Inferior parietal cortex (tissue), 1 donor: ENCODE results near the gene SYT9.

ENCODE experiments used
- DNase-seq: peaks from one replicate; pipeline ENCODE4 v3.0.0-alpha.2; 2016; ENCODE audit errors: extremely low spot score

Gene SYT9

DNA sequence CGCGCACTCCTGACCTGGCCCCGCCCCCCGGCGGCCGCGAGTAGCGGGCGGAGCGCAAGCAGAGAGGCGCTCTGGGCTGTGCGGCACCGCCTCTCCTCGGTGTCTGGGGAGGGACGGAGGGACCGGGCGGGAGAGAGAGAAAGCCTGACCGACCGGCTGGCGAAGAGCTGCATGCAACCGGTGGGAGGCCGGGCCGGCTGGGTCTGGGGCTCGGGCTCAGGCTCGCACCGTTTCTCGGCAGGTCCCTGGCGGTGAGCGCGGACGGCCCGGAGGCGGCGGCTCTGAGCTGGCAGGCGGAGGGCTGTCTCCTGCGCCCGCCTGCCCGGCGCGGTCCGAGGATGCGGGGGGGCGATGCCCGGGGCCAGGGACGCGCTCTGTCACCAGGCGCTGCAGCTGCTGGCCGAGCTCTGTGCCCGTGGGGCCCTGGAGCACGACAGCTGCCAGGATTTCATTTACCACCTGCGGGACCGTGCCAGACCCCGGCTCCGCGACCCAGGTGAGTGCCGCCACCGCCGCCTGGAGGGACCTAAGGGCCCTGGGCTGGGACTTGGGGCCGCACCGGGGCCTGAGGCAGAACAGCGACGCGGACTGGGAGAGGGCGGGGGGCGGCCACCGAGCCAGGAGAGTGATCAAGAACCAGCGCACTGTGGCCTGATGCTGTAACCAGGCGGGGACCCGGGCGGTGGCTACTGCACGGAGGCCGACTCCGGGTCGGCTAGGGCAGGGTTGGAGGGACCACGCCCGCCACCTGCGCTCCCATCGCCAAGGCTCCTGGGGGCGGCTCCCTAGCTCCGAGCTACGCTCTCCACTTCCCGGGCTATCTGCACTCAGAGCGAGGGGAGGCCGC lies at the start of gene SYT9:
SYT9 (plus strand) TSS at position 69 of the 847 bp plus-strand sequence; CDS start at position 352, 283 bp downstream.
- peak; percentile 59 for DNase-seq

DNA sequence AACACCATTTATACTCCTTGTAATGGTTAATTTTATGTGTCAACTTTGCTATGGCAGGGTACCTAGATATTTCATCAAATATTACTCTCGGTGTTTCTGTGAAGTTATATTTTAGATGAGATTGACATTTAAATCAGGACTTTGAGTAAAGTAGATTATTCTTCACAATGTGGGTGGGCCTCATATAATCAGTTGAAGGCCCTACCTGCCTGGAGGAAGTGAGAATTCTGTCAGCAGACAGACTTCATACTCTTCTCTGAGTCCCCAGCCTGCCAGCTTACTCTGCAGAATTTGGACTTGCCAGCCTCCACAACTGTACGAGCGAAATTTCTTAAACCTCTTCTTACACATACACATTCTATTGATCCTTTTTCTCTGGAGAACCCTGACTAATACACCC lies 49.3 kb upstream of the SYT9 start:
- no peak for DNase-seq

DNA sequence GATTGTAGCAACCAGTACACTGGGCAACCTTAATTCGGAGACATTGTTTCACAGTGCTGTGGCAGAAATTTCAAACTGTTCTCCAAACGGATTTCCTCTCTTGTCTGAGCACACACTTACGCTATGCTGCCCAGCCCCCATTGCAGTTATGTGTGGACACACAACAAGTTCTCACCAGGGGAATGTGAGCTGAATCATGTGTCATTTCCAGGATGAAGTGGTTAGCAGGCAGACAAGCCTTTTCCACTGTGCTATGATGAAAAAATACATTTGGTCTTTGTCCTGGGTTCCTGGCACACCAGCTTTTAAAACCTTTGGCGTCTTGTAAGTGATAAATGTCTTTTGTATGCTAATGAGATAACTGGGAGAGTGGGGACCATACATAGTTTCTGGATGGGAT lies 46.9 kb upstream of the SYT9 start:
- DNase-seq, result no peak

GRCh38 chr11:7208391-7208790 lies 43.3 kb upstream of the SYT9 start:
- DNase-seq, result no peak

GRCh38 chr11:7219491-7219890 lies 32.2 kb upstream of the SYT9 start:
- DNase-seq, result no peak

DNA sequence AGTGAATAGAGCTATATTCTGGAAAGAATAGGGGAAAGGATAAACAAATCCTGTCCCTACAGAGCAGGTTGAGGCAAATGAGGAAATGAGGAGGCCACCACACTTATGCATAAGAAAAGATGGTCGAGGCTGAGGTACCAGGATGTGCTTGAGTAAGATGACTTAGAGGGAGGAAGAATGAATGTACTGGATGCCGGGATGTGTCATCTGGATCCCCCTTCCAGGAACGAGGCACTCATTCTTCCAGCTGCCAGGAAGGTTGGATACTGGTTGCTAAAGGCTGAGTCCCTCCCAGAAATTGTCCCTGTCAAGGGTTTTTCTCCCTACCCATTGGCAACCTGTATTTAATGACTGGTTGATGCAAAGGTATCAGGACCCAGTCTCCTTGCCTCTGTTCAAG lies 31.1 kb upstream of the SYT9 start:
- no peak for DNase-seq

DNA sequence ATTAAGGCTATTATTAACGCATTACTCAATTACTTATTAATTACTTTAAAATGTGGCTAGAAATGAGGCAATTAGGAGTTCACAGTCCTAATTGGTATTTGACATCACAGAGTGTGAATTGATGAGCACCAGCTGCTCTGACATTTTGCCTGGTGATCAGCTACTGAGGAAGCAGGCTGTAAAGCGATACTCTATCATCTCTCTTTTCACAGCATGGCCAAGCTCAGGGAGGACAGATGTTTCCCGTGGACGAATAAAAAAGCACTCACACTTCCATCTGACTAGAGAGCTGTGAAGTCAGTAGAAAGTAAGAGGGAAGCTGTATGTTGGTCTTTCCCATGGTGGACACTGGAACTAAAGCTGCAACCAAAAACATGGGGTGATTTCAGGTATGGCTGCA lies 29.1 kb upstream of the SYT9 start:
- no peak for DNase-seq

DNA sequence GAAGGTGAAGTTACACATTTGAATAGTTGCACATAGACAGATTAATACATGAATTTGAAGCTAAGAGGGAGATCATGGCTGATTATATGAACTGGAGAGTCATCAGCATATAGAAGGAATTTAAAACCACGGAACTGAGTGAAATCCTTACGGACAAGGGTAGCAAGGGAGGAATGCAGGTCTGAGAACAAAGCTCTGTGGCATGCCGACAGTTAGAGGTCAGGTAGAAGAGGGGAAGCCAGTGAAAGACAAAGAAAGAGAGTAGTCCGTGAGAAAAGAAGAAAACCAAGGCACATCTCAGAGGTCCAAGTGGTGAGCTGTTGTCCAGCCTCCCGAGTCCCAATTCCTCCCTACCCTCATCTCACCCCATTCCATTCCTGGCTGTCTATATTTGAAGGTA lies 11.8 kb upstream of the SYT9 start:
- no peak for DNase-seq

- DNase-seq, result no peak
Measured at GRCh38 chr11:7245341-7245740, 6.4 kb upstream of the SYT9 start.

DNA sequence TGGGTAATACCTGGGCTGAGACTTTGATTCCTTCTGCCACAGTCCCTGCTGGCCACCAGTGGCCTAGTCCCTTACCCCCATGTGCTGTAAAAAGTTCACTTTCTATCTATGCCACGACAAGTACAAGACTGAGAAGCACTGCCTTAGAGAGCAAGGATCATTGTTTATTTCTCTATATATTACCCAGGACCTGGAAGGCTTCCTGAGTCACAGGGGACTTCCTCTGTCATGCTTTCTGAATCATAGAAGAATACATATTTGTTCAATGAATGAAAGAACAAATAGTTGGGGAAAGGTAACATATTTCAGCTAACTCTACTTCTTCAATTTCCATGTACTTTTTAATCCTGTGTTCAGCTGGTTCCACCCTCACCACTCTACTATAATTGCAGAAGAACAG lies 5.5 kb upstream of the SYT9 start:
- DNase-seq, result no peak

- DNase-seq, result no peak
Measured at GRCh38 chr11:7250166-7250565, 1.5 kb upstream of the SYT9 start.

- DNase-seq, result no peak
Measured at GRCh38 chr11:7251487-7251835, 243 bp upstream of the SYT9 start.

DNA sequence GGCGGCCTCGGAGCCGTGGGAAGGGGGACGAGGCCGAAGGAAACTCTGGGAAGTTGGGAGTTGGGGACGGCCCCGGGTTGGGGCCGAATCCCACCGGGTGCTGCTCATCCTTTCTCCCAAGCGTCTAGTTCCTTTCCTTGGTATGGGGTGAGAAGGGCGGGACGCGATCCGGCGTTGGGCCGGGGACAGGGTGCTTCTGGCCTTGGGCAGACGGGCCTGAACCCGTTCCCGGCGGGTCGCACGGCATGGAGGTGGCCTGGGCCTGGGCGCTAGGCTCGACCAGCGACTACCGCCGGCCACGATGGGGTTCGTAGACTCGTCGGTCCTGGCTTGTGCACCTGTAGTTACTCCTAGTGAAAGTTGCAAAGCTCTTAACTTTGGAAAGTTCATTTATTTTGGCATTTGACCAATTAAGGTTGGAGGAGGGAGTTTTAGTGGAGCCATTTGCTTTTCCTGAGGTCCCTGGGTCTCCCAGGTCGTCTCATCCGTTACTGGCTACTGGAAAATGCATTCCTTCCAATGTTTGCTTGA lies 1.0 kb downstream of the SYT9 start:
- no peak for DNase-seq

DNA sequence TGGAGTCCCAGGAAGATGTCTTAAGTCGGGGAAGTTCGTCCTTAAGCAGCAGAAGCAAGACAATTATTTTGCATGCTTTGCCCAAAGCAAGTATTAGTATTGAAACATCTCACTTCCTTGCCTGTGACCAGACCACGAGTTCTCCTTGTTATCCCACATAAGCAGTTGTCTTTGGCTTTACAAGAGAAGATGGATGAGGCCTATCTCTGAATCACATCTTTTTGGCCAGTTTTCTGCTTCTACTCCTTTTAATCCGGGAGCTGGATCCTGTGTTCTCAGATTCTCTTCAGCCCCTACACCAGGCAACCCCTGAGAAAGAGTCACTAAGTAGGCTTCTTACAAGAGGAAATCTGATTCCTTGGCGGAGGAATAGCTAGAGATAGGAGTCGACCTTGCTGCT lies 2.1 kb downstream of the SYT9 start:
- no peak for DNase-seq

DNA sequence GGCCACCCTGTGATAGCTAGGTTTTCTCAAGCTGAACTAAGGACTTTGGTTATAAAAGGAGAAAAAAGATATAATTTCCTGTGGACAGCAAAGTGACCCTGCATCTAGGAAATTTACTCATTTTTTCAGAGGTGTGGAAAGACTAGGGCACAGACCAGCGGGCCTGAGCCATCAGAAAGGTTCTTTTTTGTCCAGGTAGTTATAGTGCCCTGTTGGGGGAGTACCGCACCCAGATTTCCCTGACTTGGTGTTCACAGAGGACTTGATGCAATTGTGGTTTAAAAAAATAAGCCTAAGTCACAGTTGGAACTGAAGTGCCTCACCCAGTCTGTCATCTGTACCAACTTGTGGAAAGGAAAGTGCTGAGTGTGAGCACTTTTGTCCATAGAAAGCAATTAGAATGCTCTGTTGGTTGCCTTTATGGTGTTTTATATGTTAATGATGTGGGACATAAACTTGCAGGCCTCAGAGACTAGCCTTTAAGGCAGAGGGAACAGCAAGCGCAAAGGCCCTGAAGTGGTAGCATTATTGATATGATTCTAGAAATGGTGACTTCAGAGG lies 3.1 kb downstream of the SYT9 start:
- no peak for DNase-seq

- no peak for DNase-seq
Measured at GRCh38 chr11:7256943-7257342, 5.2 kb downstream of the SYT9 start.

- no peak for DNase-seq
Measured at GRCh38 chr11:7257724-7258123, 6.0 kb downstream of the SYT9 start.

DNA sequence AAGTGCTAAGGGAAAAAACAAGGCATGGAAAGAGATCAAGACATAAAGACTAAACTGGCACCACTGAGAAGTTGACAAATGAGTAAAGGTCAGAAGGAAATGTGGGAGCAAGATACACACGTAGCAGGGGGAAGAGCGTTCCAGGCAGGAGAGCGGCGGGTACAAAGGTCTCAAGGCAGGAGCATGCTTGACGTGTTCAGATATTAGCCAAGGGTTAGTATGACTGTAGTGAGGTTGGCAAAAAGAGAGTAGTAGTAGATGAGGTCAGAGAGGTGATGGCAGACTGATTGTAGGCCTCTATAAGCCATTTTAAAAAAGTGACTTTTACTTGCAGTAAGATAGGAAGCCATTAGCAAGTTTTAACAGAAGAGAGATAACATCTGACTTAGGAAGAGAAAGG lies 9.9 kb downstream of the SYT9 start:
- no peak for DNase-seq

DNA sequence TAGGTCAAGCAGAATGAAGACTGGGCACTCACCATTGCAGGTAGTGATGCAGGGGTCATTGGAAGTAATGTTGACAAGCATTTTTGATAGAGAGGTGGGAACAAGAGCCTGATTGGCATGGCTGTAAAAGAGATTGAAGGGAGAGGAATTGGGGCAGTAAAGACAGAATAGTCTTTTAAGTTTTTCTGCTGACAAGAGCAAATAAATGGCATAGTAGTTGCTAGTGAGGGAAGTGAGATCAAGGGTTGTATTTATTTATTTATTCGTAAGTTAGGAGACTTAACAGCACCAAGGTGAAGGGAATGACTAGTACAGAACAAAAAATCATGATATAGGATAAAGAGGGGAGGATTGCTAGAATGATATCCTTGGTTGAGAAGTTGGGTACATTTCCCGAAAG lies 11.0 kb downstream of the SYT9 start:
- no peak for DNase-seq

GRCh38 chr11:7263842-7264241 lies 12.1 kb downstream of the SYT9 start:
- DNase-seq, result no peak

GRCh38 chr11:7268758-7269157 lies 17.1 kb downstream of the SYT9 start:
- no peak for DNase-seq

- no peak for DNase-seq
Measured at GRCh38 chr11:7270233-7270865, 18.6 kb downstream of the SYT9 start.

- no peak for DNase-seq
Measured at GRCh38 chr11:7272373-7272772, 20.7 kb downstream of the SYT9 start.
